Measurements from ENCODE around the gene CHDH. TPM values are rescaled to one million over a fixed set of nuclear protein-coding genes. Genes with fewer than 3 reads are reported as not detected.

Gene CHDH
- polyA plus RNA-seq, 1 experiment = 0.18 TPM

DNA sequence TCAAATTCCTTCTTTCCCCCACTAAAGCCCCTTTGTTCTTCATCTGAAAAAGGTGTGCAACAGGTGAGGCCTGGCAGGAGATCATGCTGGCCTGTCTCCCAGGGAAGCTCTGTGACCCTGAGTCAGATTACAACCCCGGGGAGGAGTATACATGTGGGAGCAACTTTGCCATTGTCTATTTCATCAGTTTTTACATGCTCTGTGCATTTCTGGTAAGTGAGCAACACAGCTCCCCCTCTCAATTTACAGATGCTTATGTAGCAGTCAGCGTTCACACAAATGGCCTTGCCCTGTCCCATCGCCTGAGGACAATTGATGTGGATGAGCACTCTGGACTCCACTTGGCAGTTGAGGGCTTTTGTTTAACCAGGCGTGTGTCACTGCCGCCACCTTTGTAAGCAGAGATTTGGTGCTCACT, 70.4 kb downstream of the CHDH start:
- Histone ChIP-seq H3K27me3 (ENCODE audit: control insufficient read depth, insufficient read depth, low read length) (peaks cover 1% of the 10 kb centered on the region; the same call in 1 of the 2 replicates), H3K4me3 (ENCODE audit: low read depth, low read length) (no peak overlapping the region), H3K36me3 (ENCODE audit: control insufficient read depth, insufficient read depth, low read length) (no peaks in the 10 kb centered on the region)
- no peak for DNase-seq (ENCODE audit: low read depth)
- CTCF ChIA-PET = interaction anchor here (0.7 to 1.2 kb wide), 3 partner anchors 21 to 795 kb away, joined by 3 read pairs; no protein-coding TSS in a partner anchor
- POLR2A ChIA-PET = interaction anchor here (0.6 kb wide), 1 partner anchor 854 kb away, joined by 3 read pairs; no protein-coding TSS in a partner anchor
- TF ChIP-seq CTCF (IDR thresholded peaks at IDR 0.05; ENCODE audit: insufficient read depth, low read depth, low read length) = no peak

GRCh38 chr3:53775018-53775417, 71.2 kb downstream of the CHDH start:
- ChIA-PET CTCF (interaction anchor here (1.3 kb wide), 1 partner anchor 106 kb away, joined by 3 read pairs; no protein-coding TSS in a partner anchor), POLR2A (no interaction called here)
- DNase-seq (ENCODE audit: low read depth) = no peak
- no peak for TF ChIP-seq CTCF (IDR thresholded peaks at IDR 0.05; ENCODE audit: insufficient read depth, low read depth, low read length)
- Histone ChIP-seq H3K4me3 (ENCODE audit: low read depth, low read length) (no peak overlapping the region), H3K27me3 (ENCODE audit: control insufficient read depth, insufficient read depth, low read length) (peaks cover 1% of the 10 kb centered on the region; the same call in 1 of the 2 replicates), H3K36me3 (ENCODE audit: control insufficient read depth, insufficient read depth, low read length) (no peaks in the 10 kb centered on the region)

GRCh38 chr3:53774414-53774813, 71.8 kb downstream of the CHDH start:
- POLR2A ChIA-PET = no interaction called here
- TF ChIP-seq CTCF (IDR thresholded peaks at IDR 0.05; ENCODE audit: insufficient read depth, low read depth, low read length) = no peak
- Histone ChIP-seq H3K27me3 (ENCODE audit: control insufficient read depth, insufficient read depth, low read length) (peaks cover 1% of the 10 kb centered on the region; the same call in 1 of the 2 replicates), H3K36me3 (ENCODE audit: control insufficient read depth, insufficient read depth, low read length) (no peaks in the 10 kb centered on the region), H3K4me3 (ENCODE audit: low read depth, low read length) (no peak overlapping the region)
- no peak for DNase-seq (ENCODE audit: low read depth)
- CTCF ChIA-PET = interaction anchor here (1.3 kb wide), 1 partner anchor 107 kb away, joined by 3 read pairs; no protein-coding TSS in a partner anchor

DNA sequence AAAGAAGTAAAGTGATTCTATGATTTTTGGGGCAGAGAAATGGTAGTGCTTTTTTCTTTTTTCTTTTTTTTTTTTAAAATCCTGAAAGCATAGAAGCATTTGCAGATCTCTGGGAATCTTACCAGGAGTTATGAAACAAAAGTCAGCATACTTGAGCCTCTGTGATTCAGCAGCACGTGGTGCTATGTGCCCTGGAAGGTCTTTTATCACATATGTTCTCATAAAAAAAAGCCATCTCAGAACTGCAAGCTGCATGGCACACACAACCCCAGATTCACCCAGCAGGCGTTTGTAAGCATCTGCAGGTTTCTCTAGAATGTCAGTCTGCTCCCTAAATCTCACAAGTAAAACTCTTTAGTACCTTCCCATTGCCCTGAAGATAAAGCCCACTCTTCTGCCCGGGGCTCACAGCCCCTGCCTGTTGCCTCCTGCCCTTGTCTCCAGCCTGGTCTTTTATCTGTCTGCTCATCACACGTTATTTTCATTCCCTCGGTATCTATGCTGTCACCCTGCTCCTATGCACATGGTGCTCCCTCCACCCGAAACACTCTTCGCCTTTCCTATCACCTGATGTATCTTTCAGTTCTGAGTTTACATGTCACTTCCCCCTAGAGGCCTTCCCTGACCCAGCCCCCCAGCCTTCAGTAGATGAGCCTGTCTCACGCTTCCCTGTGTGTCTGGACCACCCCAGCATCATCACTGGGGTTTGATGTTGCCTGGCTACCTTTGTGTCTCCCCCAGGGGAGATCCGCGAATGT, 72.4 kb downstream of the CHDH start:
- no peak for TF ChIP-seq CTCF (IDR thresholded peaks at IDR 0.05; ENCODE audit: insufficient read depth, low read depth, low read length)
- ChIA-PET CTCF (interaction anchor here (1.3 to 1.6 kb wide), 2 partner anchors 9 to 107 kb away, joined by 3 read pairs; no protein-coding TSS in a partner anchor), POLR2A (no interaction called here)
- peak; percentile 82 for DNase-seq (ENCODE audit: low read depth)
- H3K27me3 ChIP-seq (ENCODE audit: control insufficient read depth, insufficient read depth, low read length) = peaks cover 1% of the 10 kb centered on the region; the same call in 1 of the 2 replicates
- H3K4me3 ChIP-seq (ENCODE audit: low read depth, low read length) = no peak overlapping the region
- H3K36me3 ChIP-seq (ENCODE audit: control insufficient read depth, insufficient read depth, low read length) = no peaks in the 10 kb centered on the region

- Histone ChIP-seq H3K36me3 (ENCODE audit: control insufficient read depth, insufficient read depth, low read length) (no peaks in the 10 kb centered on the region), H3K27me3 (ENCODE audit: control insufficient read depth, insufficient read depth, low read length) (peaks cover 3% of the 10 kb centered on the region), H3K4me3 (ENCODE audit: low read depth, low read length) (no peak overlapping the region)
- DNase-seq (ENCODE audit: low read depth) = no peak
- ChIA-PET CTCF (interaction anchor here (1.6 kb wide), 1 partner anchor 9 kb away, joined by 3 read pairs; no protein-coding TSS in a partner anchor), POLR2A (no interaction called here)
- no peak for TF ChIP-seq CTCF (IDR thresholded peaks at IDR 0.05; ENCODE audit: insufficient read depth, low read depth, low read length)
Measured at GRCh38 chr3:53773021-53773436, 73.2 kb downstream of the CHDH start.

All from BJ (cell line).